ENCODE data around the gene BLNK.

Gene BLNK

DNA sequence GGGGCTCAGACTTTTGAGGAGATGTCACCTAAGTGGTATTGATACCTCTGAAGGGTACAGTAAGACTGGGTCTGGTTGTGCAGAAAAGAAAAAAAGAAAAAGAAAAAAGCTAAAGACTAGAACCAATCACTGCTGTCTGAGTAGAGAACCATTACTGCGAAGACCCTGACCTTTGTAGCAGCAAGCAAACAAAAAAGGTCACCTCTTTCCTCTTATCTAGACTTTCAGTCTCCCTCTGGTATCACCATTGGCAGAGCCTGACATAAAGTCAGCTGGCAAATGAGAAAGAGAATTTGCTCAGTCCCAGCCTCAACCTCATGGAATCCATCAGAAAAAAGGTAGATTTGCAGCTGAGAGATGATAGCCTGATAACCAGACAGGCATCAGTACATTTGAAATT is 30.2 kb upstream of the BLNK start:
- Histone ChIP-seq H3K4me3 (ENCODE audit: low read depth, low read length) (no peak overlapping the region), H3K36me3 (replicated peaks) (no peaks in the 10 kb centered on the region), H3K27ac (no peak overlapping the region), H3K27me3 (replicated peaks) (peaks cover 2% of the 10 kb centered on the region)
- no peak for DNase-seq
- TF ChIP-seq CTCF (IDR thresholded peaks at IDR 0.05; ENCODE audit: low read depth, low read length, missing control alignments), result no peak
- in situ Hi-C loops (cut with HindIII; ENCODE audit: low pct_ligation_motif_present, low sequenced_read_pairs), result no loop called here

- TF ChIP-seq CTCF (IDR thresholded peaks at IDR 0.05; ENCODE audit: low read depth, low read length, missing control alignments), result no peak
- H3K36me3 ChIP-seq (replicated peaks), result no peaks in the 10 kb centered on the region
- no peak for DNase-seq
- H3K4me3 ChIP-seq (ENCODE audit: low read depth, low read length), result no peak overlapping the region
- H3K27ac ChIP-seq, result no peak overlapping the region
- H3K27me3 ChIP-seq (replicated peaks), result peaks cover 2% of the 10 kb centered on the region
- in situ Hi-C loops (cut with HindIII; ENCODE audit: low pct_ligation_motif_present, low sequenced_read_pairs), result no loop called here
Measured at GRCh38 chr10:96299383-96299782, 28.0 kb upstream of the BLNK start.

DNA sequence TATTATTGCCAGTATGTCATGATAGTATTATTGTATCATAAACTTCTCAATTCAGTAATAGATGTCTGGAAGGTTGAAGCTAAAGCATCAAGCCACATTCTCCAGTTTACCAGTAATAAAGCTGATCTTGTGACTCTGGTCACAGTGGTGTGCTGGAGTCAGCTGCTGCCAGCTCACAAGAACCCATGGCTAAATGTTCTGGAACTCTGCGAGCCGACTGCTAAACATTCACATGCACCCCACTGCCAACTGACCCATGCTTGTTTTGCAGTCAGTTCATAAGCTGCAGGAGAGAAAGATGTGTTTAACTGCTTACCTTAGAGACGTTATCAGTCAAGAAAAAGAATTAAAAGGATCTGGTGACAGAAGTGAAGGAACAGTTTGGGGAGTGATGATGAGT is 27.0 kb upstream of the BLNK start:
- DNase-seq, result no peak
- no peak overlapping the region for H3K4me3 ChIP-seq (ENCODE audit: low read depth, low read length)
- TF ChIP-seq CTCF (IDR thresholded peaks at IDR 0.05; ENCODE audit: low read depth, low read length, missing control alignments), result no peak
- peaks cover 2% of the 10 kb centered on the region for H3K27me3 ChIP-seq (replicated peaks)
- no peaks in the 10 kb centered on the region for H3K36me3 ChIP-seq (replicated peaks)
- H3K27ac ChIP-seq, result no peak overlapping the region
- in situ Hi-C loops (cut with HindIII; ENCODE audit: low pct_ligation_motif_present, low sequenced_read_pairs), result no loop called here

DNA sequence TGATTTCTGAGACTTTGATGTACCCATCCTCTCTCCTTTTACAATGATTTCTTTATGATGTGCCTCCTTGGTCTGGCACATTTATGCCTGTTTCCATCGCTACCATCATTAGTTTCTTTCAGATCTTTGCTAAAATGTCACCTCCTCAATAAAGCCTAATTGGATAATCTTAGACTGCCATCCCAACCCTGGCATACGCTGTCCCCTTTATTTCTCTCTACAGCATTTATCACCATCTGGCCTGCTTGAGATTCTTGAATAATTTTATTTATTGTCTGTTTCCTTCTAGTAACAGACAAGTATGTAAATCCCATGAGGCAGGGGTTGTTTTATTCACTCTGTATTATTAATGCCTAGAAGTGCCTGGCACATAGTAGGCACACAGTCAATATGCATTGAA is 26.1 kb upstream of the BLNK start:
- TF ChIP-seq CTCF (IDR thresholded peaks at IDR 0.05; ENCODE audit: low read depth, low read length, missing control alignments), result no peak
- no peak overlapping the region for H3K4me3 ChIP-seq (ENCODE audit: low read depth, low read length)
- H3K27me3 ChIP-seq (replicated peaks), result peaks cover 2% of the 10 kb centered on the region
- no peaks in the 10 kb centered on the region for H3K36me3 ChIP-seq (replicated peaks)
- no peak for DNase-seq
- H3K27ac ChIP-seq, result no peak overlapping the region
- in situ Hi-C loops (cut with HindIII; ENCODE audit: low pct_ligation_motif_present, low sequenced_read_pairs), result no loop called here

- in situ Hi-C loops (cut with HindIII; ENCODE audit: low pct_ligation_motif_present, low sequenced_read_pairs), result no loop called here
- Histone ChIP-seq H3K27ac (no peak overlapping the region), H3K4me3 (ENCODE audit: low read depth, low read length) (no peak overlapping the region), H3K36me3 (replicated peaks) (no peaks in the 10 kb centered on the region), H3K27me3 (replicated peaks) (peaks cover 2% of the 10 kb centered on the region)
- no peak for TF ChIP-seq CTCF (IDR thresholded peaks at IDR 0.05; ENCODE audit: low read depth, low read length, missing control alignments)
- no peak for DNase-seq
Measured at GRCh38 chr10:96295475-96295874, 24.1 kb upstream of the BLNK start.

Measured in brain microvascular endothelial cell (primary cell).